Stimulated activated naive CD8-positive, alpha-beta T cell treated with anti-CD3 and anti-CD28 coated beads, Interleukin-15, Interleukin-2, amounts not matched to agents 100 ng/mL and 50 ng/mL, for 24 hours (primary cell): ENCODE data around the gene NFAM1.

Experiments used
- H3K27ac Mint-ChIP-seq: one replicate; pipeline ENCODE4 v1.8.0; 2021; ENCODE audit warnings: mild to moderate bottlenecking, mixed read lengths
- H3K27me3 Mint-ChIP-seq: one replicate; pipeline ENCODE4 v1.8.0; 2021; ENCODE audit warnings: mixed read lengths
- H3K36me3 Mint-ChIP-seq: one replicate; pipeline ENCODE4 v1.8.0; 2021; ENCODE audit warnings: low read depth, mixed read lengths
- H3K4me1 Mint-ChIP-seq: one replicate; pipeline ENCODE4 v1.8.0; 2021; ENCODE audit warnings: low read depth, mixed read lengths
- H3K4me3 Mint-ChIP-seq: one replicate; pipeline ENCODE4 v1.8.0; 2021; ENCODE audit warnings: mild to moderate bottlenecking, mixed read lengths
- H3K9me3 Mint-ChIP-seq: one replicate; pipeline ENCODE4 v1.8.0; 2021; ENCODE audit warnings: mixed read lengths

NFAM1 gene

GRCh38 chr22:42347281-42347824, 84.8 kb downstream of the NFAM1 start:
- H3K9me3 Mint-ChIP-seq = peaks cover 3% of the 10 kb centered on the region
- H3K36me3 Mint-ChIP-seq = no peaks in the 10 kb centered on the region
- H3K4me1 Mint-ChIP-seq = peaks cover 3% of the 10 kb centered on the region
- no peak overlapping the region for H3K4me3 Mint-ChIP-seq
- H3K27ac Mint-ChIP-seq = no peak overlapping the region
- no peaks in the 10 kb centered on the region for H3K27me3 Mint-ChIP-seq

- H3K27me3 Mint-ChIP-seq = peaks cover 5% of the 10 kb centered on the region
- H3K4me1 Mint-ChIP-seq = peaks cover 3% of the 10 kb centered on the region
- H3K4me3 Mint-ChIP-seq = no peak overlapping the region
- peaks cover 3% of the 10 kb centered on the region for H3K9me3 Mint-ChIP-seq
- H3K27ac Mint-ChIP-seq = no peak overlapping the region
- H3K36me3 Mint-ChIP-seq = no peaks in the 10 kb centered on the region
These were observed 85.5 kb downstream of the NFAM1 start for GRCh38 chr22:42346722-42347121.

GRCh38 chr22:42345458-42345857, 86.7 kb downstream of the NFAM1 start:
- peaks cover 5% of the 10 kb centered on the region for H3K27me3 Mint-ChIP-seq

GRCh38 chr22:42344361-42344905, 87.8 kb downstream of the NFAM1 start:
- peaks cover 5% of the 10 kb centered on the region for H3K27me3 Mint-ChIP-seq

More at GRCh38 chr22:42345458-42345857, 86.7 kb downstream of the NFAM1 start:
- Mint-ChIP-seq H3K4me1 (peaks cover 3% of the 10 kb centered on the region), H3K27ac (no peak overlapping the region), H3K4me3 (peak overlapping the region; percentile 10), H3K36me3 (no peaks in the 10 kb centered on the region), H3K9me3 (peaks cover 2% of the 10 kb centered on the region)

GRCh38 chr22:42343531-42344081, 88.6 kb downstream of the NFAM1 start:
- peaks cover 3% of the 10 kb centered on the region for H3K4me1 Mint-ChIP-seq
- no peaks in the 10 kb centered on the region for H3K36me3 Mint-ChIP-seq
- no peak overlapping the region for H3K4me3 Mint-ChIP-seq
- H3K27ac Mint-ChIP-seq = no peak overlapping the region
- H3K9me3 Mint-ChIP-seq = no peaks in the 10 kb centered on the region
- H3K27me3 Mint-ChIP-seq = peaks cover 5% of the 10 kb centered on the region

More at GRCh38 chr22:42344361-42344905, 87.8 kb downstream of the NFAM1 start:
- no peaks in the 10 kb centered on the region for H3K9me3 Mint-ChIP-seq
- peaks cover 3% of the 10 kb centered on the region for H3K4me1 Mint-ChIP-seq
- H3K36me3 Mint-ChIP-seq = no peaks in the 10 kb centered on the region
- H3K4me3 Mint-ChIP-seq = peak overlapping the region; percentile 23
- no peak overlapping the region for H3K27ac Mint-ChIP-seq

GRCh38 chr22:42343121-42343454, 89.1 kb downstream of the NFAM1 start:
- peaks cover 5% of the 10 kb centered on the region for H3K27me3 Mint-ChIP-seq
- no peak overlapping the region for H3K27ac Mint-ChIP-seq
- H3K36me3 Mint-ChIP-seq = no peaks in the 10 kb centered on the region
- peaks cover 3% of the 10 kb centered on the region for H3K4me1 Mint-ChIP-seq
- H3K4me3 Mint-ChIP-seq = peak overlapping the region; percentile 62
- no peaks in the 10 kb centered on the region for H3K9me3 Mint-ChIP-seq

- H3K9me3 Mint-ChIP-seq = no peaks in the 10 kb centered on the region
- H3K36me3 Mint-ChIP-seq = no peaks in the 10 kb centered on the region
- peaks cover 5% of the 10 kb centered on the region for H3K27me3 Mint-ChIP-seq
- peaks cover 3% of the 10 kb centered on the region for H3K4me1 Mint-ChIP-seq
- H3K27ac Mint-ChIP-seq = no peak overlapping the region
- peak overlapping the region; percentile 62 for H3K4me3 Mint-ChIP-seq
These were observed 89.6 kb downstream of the NFAM1 start for GRCh38 chr22:42342426-42343120.

- H3K27ac Mint-ChIP-seq = no peak overlapping the region
- no peak overlapping the region for H3K4me3 Mint-ChIP-seq
- H3K36me3 Mint-ChIP-seq = no peaks in the 10 kb centered on the region
- no peaks in the 10 kb centered on the region for H3K9me3 Mint-ChIP-seq
- peaks cover under 1% of the 10 kb centered on the region for H3K4me1 Mint-ChIP-seq
- H3K27me3 Mint-ChIP-seq = peaks cover 5% of the 10 kb centered on the region
These were observed 90.4 kb downstream of the NFAM1 start for GRCh38 chr22:42341779-42342178.

- H3K4me1 Mint-ChIP-seq = no peaks in the 10 kb centered on the region
- H3K27me3 Mint-ChIP-seq = peaks cover 5% of the 10 kb centered on the region
- H3K36me3 Mint-ChIP-seq = no peaks in the 10 kb centered on the region
- no peaks in the 10 kb centered on the region for H3K9me3 Mint-ChIP-seq
- no peak overlapping the region for H3K27ac Mint-ChIP-seq
- no peak overlapping the region for H3K4me3 Mint-ChIP-seq
These were observed 91.3 kb downstream of the NFAM1 start for GRCh38 chr22:42340829-42341383.

GRCh38 chr22:42340150-42340549, 92.1 kb downstream of the NFAM1 start:
- H3K36me3 Mint-ChIP-seq = no peaks in the 10 kb centered on the region

GRCh38 chr22:42338479-42338878, 93.7 kb downstream of the NFAM1 start:
- Mint-ChIP-seq H3K9me3 (no peaks in the 10 kb centered on the region), H3K4me3 (no peak overlapping the region), H3K27ac (no peak overlapping the region), H3K4me1 (peaks cover 4% of the 10 kb centered on the region), H3K27me3 (peaks cover 5% of the 10 kb centered on the region), H3K36me3 (no peaks in the 10 kb centered on the region)

More at GRCh38 chr22:42340150-42340549, 92.1 kb downstream of the NFAM1 start:
- Mint-ChIP-seq H3K27me3 (peaks cover 5% of the 10 kb centered on the region), H3K4me1 (peaks cover 3% of the 10 kb centered on the region), H3K4me3 (no peak overlapping the region), H3K27ac (no peak overlapping the region), H3K9me3 (no peaks in the 10 kb centered on the region)

GRCh38 chr22:42337356-42337755, 94.8 kb downstream of the NFAM1 start:
- H3K27me3 Mint-ChIP-seq = peaks cover 5% of the 10 kb centered on the region
- H3K4me1 Mint-ChIP-seq = peaks cover 4% of the 10 kb centered on the region
- H3K27ac Mint-ChIP-seq = no peak overlapping the region
- no peaks in the 10 kb centered on the region for H3K36me3 Mint-ChIP-seq
- no peak overlapping the region for H3K4me3 Mint-ChIP-seq
- no peaks in the 10 kb centered on the region for H3K9me3 Mint-ChIP-seq

GRCh38 chr22:42336527-42337227, 95.5 kb downstream of the NFAM1 start:
- Mint-ChIP-seq H3K4me1 (peaks cover 4% of the 10 kb centered on the region), H3K27ac (no peak overlapping the region), H3K27me3 (peaks cover 2% of the 10 kb centered on the region), H3K4me3 (no peak overlapping the region), H3K9me3 (no peaks in the 10 kb centered on the region), H3K36me3 (no peaks in the 10 kb centered on the region)

GRCh38 chr22:42335839-42336378, 96.3 kb downstream of the NFAM1 start:
- Mint-ChIP-seq H3K27me3 (peaks cover 4% of the 10 kb centered on the region), H3K36me3 (no peaks in the 10 kb centered on the region), H3K9me3 (no peaks in the 10 kb centered on the region), H3K4me1 (peaks cover 4% of the 10 kb centered on the region), H3K4me3 (no peak overlapping the region), H3K27ac (no peak overlapping the region)
